Neural cell (in vitro differentiated cells): Measurements from ENCODE around the gene POPDC2.

Experiments used
- CTCF ChIP-seq: fragments of 450-650 bp; IDR thresholded peaks from 2 replicates; pipeline ENCODE4 v1.5.1; 2014; ENCODE audit warnings: antibody characterized with exemption, mild to moderate bottlenecking, moderate library complexity; ENCODE audit not compliant: poor library complexity, severe bottlenecking
- EP300 ChIP-seq: fragments of 450-650 bp; conservative IDR thresholded peaks from 2 replicates; pipeline ENCODE4 v1.6.1; 2014; ENCODE audit warnings: antibody characterized with exemption, mild to moderate bottlenecking, moderate library complexity; ENCODE audit not compliant: poor library complexity, severe bottlenecking
- EZH2 ChIP-seq: fragments of 200-600, 300-800 bp; shearing (Covaris generic), sonication (generic); IDR thresholded peaks from 2 replicates; pipeline ENCODE4 v1.6.1; 2014; ENCODE audit warnings: antibody characterized with exemption, low read length, borderline replicate concordance, mild to moderate bottlenecking; ENCODE audit not compliant: insufficient read depth, poor library complexity, severe bottlenecking
- MXI1 ChIP-seq: fragments of 450-650 bp; conservative IDR thresholded peaks from 2 replicates; pipeline ENCODE4 v1.6.1; 2014; ENCODE audit warnings: antibody characterized with exemption, mild to moderate bottlenecking; ENCODE audit not compliant: poor library complexity, severe bottlenecking
- POLR2AphosphoS5 ChIP-seq: IDR thresholded peaks from 2 replicates; pipeline ENCODE4 v1.6.1; 2012
- RAD21 ChIP-seq: fragments of 450-650 bp; conservative IDR thresholded peaks from 2 replicates; pipeline ENCODE4 v1.6.1; 2014; ENCODE audit warnings: antibody characterized with exemption, mild to moderate bottlenecking, moderate library complexity
- REST ChIP-seq: IDR thresholded peaks from 2 replicates; pipeline ENCODE4 v1.6.1; 2012; ENCODE audit warnings: borderline replicate concordance
- SMC3 ChIP-seq: fragments of 450-650 bp; conservative IDR thresholded peaks from 2 replicates; pipeline ENCODE4 v1.6.1; 2014; ENCODE audit warnings: antibody characterized with exemption, mild to moderate bottlenecking, moderate library complexity; ENCODE audit not compliant: poor library complexity

GRCh38 chr3:119658994-119659393 lies 1.4 kb downstream of the POPDC2 start:
- TF ChIP-seq CTCF (no peak), EZH2 (no peak), EP300 (no peak), POLR2AphosphoS5 (no peak), RAD21 (no peak), MXI1 (no peak), REST (no peak), SMC3 (no peak)
